ENCODE data around the gene C11orf68.

The C11orf68 gene

GRCh38 chr11:65880844-65881421 is 37.9 kb downstream of the C11orf68 start:
- TF ChIP-seq CTCF (IDR thresholded peaks at IDR 0.05; ENCODE audit: insufficient read depth, low read depth, low read length, missing control alignments): no peak
- H3K4me3 ChIP-seq (ENCODE audit: low read depth, low read length): no peak overlapping the region
- DNase-seq (ENCODE audit: low read depth): no peak

GRCh38 chr11:65880027-65880426 is 38.8 kb downstream of the C11orf68 start:
- TF ChIP-seq CTCF (IDR thresholded peaks at IDR 0.05; ENCODE audit: insufficient read depth, low read depth, low read length, missing control alignments): no peak
- no peak overlapping the region for H3K4me3 ChIP-seq (ENCODE audit: low read depth, low read length)
- no peak for DNase-seq (ENCODE audit: low read depth)

DNA sequence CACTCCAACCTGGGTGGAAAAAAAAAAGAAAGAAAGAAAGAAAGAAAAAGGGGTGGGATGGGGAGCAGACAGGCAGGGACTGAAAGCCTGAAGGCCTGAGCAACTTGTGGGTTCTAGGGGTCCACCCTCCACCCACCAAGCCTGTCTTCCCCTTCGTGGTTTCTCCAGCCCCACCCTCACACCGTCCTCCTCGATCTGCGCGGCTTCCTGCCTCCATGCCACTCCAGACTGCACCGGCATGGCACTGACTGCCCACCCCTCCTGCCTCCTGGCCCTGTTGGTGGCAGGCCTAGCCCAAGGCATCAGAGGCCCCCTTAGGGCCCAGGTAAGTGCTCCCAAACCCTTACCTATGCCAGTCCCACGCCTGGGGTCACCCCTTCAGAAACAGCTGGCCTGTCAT is 39.2 kb downstream of the C11orf68 start, which contains the start of gene CTSW:
TSS of gene CTSW (plus strand) at position 221 of the 400 bp plus-strand sequence. CDS start at position 239, 18 bp downstream.
- TF ChIP-seq CTCF (IDR thresholded peaks at IDR 0.05; ENCODE audit: insufficient read depth, low read depth, low read length, missing control alignments): no peak
- DNase-seq (ENCODE audit: low read depth): no peak
- no peak within 1 kb of the TSS for H3K4me3 ChIP-seq (ENCODE audit: low read depth, low read length)

DNA sequence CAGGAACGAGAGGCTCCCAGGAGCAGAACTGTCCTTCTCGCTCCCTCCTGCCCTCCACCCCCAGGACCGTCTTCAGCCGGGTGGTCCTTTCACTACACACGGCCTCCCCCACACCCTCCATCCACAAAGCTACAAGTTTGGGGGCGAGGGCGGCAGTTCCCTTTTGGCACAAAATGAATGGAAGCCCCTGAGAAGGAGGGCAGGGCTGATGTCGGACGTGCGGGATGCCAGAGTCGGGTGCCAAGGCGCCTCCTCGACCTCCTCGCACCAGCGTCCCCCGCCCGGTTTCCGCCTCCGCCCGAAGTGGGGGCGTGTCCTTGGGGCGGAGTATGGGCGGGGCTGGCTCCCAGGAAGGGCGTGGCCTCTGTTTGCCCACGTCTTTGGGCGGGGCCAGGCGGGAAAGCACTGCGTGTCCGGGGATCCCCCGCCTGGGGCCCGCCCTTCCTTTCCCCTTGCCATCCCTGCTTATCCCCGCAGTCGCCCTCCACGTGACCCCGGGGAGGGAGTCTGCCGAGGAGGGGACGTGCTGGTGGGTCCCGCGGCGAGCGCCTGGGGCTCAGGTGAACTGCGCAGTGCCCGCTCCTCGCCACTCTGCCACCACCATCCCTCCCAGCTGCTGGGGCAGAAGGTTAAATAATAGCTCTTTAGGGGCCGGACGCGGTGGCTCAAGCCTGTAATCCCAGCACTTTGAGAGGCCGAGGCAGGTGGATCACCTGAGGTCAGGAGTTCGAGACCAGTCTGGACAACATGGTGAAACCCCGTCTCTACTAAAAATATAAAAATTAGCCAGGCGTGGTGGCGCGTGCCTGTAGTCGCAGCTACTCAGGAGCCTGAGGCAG is 45.3 kb downstream of the C11orf68 start:
- H3K4me3 ChIP-seq (ENCODE audit: low read depth, low read length): peak overlapping the region; percentile 66
- DNase-seq (ENCODE audit: low read depth): peak; percentile 96
- TF ChIP-seq CTCF (IDR thresholded peaks at IDR 0.05; ENCODE audit: insufficient read depth, low read depth, low read length, missing control alignments): no peak

DNA sequence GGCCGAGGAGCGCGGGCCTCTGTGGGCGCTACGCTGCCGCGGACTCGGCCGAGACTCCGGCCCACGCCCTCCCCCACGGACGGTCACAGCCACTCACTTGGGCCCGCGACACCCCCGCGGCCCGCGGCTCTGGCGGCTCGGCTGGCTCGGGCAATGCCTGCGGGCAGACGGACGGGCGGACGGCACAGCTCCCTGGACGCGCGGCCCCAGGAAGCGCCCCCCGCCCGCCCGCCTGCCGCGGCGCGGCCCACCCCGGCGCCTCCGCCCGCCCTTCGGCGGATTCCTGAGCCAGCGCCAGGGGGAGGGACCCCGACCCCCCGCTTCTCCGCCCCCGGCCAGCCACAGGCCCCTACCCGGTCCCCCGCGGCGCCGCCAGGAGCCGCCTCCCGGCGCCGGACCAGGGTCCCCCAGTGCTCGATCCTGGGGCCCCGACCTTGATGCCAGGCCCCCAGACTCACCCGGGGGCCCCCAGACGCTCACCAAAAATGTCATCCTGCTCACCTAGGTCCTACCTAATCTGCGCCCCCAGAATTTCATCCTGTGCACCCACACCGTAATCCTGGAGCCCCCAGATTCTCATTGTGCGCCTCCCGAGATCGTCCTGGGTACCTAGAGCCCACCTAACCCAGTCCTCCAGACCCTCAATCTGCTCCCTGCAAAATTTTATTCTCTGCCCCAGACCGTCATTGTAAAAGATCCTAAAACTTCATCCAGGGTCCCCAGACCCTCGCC is 46.1 kb downstream of the C11orf68 start, which contains the start of gene EFEMP2:
TSS of gene EFEMP2 (minus strand) at position 215 of the 732 bp plus-strand sequence. CDS start 446 bp downstream, outside the sequence.
- no peak for DNase-seq (ENCODE audit: low read depth)
- TF ChIP-seq CTCF (IDR thresholded peaks at IDR 0.05; ENCODE audit: insufficient read depth, low read depth, low read length, missing control alignments): no peak
- peak within 1 kb of the TSS; percentile 66 for H3K4me3 ChIP-seq (ENCODE audit: low read depth, low read length)

- no peak overlapping the region for H3K4me3 ChIP-seq (ENCODE audit: low read depth, low read length)
- TF ChIP-seq CTCF (IDR thresholded peaks at IDR 0.05; ENCODE audit: insufficient read depth, low read depth, low read length, missing control alignments): no peak
- no peak for DNase-seq (ENCODE audit: low read depth)
These were observed 46.9 kb downstream of the C11orf68 start for GRCh38 chr11:65871811-65872548.
